Omental fat pad (tissue), 4 donors: ENCODE measurements around the gene VDAC1. TPM values are rescaled to one million over a fixed set of nuclear protein-coding genes. Genes with fewer than 3 reads are reported as not detected.

ENCODE experiments used
- ATAC-seq: fragments of 150-250 bp; one replicate; pipeline ENCODE4 v1.9.1; 2016; ENCODE audit warnings: mild to moderate bottlenecking, moderate library complexity; ENCODE audit not compliant: low FRiP score
- DNase-seq: peaks from one replicate; pipeline ENCODE4 v3.0.0-alpha.2; 2019; ENCODE audit warnings: low spot score
- total RNA-seq, 4 donors: library from RNA; depleted of rRNA; stranded (reverse); fragments of >200 nt; gene quantifications; one replicate each; pipeline ENCODE4 v1.1.0, GENCODE V29; 2016
- TF ChIP-seq, protein P1 (sequence below), 3 donors: fragments of 450-650 bp; IDR thresholded peaks; one replicate each; pipeline ENCODE4 v1.5.1; 2016 to 2017; ENCODE audit warnings: antibody characterized with exemption in 3 of 3, mild to moderate bottlenecking in 3 of 3, moderate library complexity in 2 of 3

Gene VDAC1
- total RNA-seq, 4 donors from 2014 or later = 83.4 to 182 (median 150) TPM

DNA sequence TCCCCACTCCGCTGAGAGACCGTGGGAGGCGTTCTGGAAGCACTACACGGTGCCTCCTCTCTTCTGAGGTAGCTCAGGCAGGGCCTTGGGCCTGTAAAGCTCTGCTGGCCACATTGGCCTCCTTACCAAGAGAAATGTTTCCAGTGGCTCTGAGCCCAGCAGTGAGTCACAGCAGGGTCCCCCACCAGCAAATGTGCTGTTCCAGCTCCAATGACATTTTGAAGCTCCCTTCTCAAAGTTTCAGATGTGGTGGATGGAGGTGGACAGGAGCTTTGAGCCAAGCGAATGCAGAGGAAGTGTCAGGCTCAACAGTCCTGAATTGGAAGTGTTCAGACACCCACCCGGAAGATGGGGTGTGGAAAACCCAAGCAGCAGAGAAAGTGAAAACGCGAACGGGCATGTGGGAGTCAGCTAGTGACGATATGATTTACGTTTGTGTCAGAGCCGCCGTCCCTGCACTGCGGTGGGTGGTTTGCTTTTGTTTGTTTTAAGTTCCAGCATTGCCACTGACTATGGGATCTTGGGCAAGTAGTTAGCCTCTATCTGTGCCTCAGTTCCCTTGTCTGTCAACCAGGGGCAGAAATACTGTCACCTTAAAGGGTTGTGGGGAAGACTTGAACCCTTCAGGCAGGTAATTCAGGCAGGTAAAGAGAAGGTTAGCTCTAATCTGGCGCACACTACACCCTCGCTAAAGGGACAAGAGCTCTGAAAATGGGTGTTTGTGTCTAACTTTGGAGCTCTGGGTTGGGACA, 74.5 kb downstream of the VDAC1 start:
- DNase-seq (no peak), ATAC-seq (no peak)
- TF ChIP-seq, protein P1, sequence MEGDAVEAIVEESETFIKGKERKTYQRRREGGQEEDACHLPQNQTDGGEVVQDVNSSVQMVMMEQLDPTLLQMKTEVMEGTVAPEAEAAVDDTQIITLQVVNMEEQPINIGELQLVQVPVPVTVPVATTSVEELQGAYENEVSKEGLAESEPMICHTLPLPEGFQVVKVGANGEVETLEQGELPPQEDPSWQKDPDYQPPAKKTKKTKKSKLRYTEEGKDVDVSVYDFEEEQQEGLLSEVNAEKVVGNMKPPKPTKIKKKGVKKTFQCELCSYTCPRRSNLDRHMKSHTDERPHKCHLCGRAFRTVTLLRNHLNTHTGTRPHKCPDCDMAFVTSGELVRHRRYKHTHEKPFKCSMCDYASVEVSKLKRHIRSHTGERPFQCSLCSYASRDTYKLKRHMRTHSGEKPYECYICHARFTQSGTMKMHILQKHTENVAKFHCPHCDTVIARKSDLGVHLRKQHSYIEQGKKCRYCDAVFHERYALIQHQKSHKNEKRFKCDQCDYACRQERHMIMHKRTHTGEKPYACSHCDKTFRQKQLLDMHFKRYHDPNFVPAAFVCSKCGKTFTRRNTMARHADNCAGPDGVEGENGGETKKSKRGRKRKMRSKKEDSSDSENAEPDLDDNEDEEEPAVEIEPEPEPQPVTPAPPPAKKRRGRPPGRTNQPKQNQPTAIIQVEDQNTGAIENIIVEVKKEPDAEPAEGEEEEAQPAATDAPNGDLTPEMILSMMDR (IDR thresholded peaks at IDR 0.05) = no peak

DNA sequence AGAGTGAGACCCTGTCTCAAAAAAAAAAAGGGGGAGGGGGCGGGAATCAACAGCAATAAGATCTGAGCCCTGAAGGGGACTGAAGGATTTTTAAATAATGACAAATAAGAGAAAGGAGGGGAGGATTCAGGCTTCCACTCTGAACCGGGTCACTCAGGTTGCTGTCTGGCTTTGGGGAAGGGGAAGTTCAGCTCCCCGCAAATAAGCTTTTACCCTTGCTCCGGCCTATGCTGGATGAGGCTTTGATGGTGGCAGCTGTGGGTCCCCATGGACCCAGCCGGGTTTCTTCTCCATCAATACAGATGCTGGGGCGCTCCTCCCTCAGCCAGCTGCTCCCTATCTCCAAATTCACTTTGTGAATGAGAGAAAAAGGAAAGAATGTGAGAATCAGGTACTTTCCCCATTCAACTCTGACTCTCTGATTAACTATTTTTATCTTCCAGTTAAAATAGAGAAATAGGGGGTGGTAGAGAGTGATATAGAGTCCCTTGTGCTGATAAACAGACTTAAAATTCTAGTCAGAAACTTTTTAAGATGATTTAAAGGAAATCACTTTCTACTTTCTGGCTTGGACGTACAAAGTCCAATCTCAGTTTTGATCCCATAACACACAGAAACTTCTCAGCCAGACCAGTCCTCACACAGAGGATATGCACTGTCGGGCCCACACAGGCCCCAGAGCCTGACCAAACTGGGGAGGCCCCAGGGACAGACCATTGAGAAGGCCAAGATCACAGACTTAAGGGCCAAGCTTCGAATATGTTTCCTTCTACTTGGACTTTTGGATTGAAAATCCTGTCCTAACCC, 76.0 kb downstream of the VDAC1 start:
- DNase-seq (no peak), ATAC-seq (no peak)
- TF ChIP-seq, protein P1 (IDR thresholded peaks at IDR 0.05) = no peak

DNA sequence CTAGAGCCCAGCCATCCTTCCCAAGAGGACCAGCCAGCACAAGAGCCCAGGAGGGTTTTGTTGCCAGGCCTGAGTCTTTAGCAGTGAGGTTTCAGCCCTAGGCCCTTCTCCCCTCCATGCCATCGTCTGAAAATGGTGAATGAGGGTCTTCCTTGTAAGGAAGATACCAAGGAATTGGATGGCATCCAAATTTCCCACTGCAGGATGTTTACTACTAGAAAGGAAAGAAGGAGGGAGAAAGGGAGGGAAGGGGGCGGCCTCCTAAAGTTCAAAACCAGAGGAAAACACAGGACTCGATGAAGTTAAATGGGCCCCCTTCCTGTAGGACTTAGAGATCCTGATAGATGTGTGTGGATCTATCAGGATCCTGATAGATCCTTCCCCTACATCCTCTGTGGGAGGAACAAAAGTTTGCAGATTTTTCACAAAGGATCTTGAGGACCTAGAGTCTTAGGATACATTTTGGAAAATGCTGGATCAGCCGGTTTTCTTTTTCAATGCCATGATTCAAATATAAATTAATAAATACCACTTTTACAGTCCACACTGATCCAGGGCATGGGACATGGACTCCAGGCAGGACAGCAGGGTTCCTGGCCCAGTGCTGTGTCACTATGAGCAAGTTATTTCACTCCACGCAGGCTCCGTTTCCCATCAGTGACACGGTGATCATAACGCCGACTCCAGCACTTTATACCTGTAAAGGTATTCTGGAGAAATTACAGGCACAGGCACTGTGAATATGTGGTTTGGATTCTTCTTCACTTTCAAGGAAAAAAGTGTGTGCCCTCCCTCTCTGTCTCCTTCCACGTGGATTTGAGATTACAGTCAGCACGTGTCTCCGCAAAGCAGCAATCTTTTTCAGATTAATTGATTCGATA, 77.2 kb downstream of the VDAC1 start:
- DNase-seq (no peak), ATAC-seq (no peak)
- TF ChIP-seq, protein P1 (IDR thresholded peaks at IDR 0.05) = no peak

DNA sequence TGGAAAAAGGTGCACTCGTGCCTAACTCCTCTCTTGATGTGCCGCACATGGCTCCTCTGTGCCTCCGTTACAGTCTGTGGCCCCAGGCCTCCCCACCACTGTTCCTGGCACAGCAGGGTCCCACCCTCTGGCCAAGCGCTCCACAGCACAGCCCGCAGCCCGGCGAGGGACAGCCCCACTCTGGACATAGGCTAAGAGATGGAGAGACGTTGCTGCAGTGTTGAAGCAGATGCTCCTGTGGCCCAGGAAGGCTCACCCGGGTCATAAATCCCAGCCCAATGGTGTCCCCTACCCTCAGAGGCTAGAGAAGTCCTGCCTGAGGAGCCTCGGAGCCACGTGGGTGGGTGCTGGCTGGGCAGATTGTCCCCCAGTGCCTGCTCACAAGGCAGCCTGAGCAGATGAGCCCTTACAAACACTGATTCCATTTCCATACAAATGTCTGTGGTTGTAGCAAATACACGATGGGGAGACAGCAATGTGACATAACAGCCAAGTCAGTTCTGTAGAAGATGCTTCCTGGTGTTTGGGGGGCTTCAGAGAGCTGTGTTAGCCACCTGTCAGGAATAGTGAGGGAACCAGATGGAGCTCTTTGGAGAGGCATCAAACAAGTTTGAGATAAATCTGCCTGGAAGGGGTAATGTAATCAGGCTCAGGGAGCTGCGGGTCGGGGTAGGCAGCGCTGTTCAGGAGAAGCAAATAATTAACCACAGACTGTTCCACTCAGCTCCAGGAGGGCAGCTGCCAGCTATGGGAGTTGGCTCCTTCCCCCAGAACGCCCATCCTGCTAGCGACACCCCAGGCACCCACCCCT, 78.1 kb downstream of the VDAC1 start:
- no peak for DNase-seq
- TF ChIP-seq, protein P1 (IDR thresholded peaks at IDR 0.05) = no peak
- no peak for ATAC-seq

DNA sequence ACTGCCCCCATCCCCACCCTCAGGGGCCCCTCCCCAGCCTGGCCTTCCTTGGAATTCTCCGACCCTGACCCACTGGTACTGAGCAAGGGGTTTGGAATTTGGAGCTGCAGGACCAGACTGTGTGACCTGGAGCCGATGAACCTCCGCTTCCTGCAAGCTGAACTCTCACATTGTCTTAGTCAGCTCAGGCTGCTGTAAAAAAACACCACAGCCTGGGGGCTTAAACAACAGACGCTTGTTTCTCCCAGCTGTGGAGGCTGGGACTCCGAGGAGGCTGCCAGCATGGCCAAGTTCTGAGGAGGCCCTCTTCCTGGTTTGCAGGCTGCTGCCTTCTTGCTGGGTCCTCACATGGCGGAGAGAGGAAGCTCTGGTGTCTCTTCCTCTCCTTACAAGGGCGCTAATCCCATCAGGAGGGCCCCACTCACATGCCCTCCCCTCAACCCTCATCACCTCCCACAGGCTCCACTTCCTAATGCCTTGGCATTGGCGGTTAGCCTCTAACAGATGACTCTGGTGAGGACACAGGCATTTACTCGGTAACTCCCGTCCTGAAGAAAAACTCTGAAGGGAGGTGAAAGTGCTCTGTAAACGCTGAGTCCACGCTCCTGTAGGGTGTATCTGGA, 78.8 kb downstream of the VDAC1 start:
- TF ChIP-seq, protein P1 (IDR thresholded peaks at IDR 0.05) = no peak
- ATAC-seq = no peak

DNA sequence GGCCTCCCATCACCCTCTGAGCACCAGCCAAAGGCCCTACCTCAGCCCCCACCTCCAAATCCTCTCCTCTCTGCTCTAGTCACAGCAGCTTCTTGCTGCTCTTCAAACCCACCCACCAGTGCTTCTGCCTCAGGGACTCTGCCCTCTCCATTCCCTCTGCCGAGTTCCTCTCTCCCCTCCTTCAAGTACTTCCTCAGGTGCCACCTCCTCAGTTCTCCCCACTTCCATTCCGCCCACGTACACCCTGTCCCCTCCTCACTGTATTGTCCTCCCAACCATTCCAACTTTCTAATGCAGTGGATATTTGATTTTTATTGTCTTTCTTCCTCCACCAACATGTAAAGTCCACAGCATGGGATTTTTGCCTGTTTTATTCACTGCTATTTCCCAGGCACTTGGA, 79.5 kb downstream of the VDAC1 start:
- TF ChIP-seq, protein P1 (IDR thresholded peaks at IDR 0.05) = no peak

More for the DNA sequence above, 78.8 kb downstream of the VDAC1 start:
- DNase-seq = no peak

More for the DNA sequence above, 79.5 kb downstream of the VDAC1 start:
- DNase-seq (no peak), ATAC-seq (no peak)
